ENCODE results near the gene POTEE.
"Not testable (repeated sequence)": the region's sequence is repeated elsewhere in the genome, so short reads cannot be mapped to it uniquely, and the experiment has no call there.

The POTEE gene

GRCh38 chr2:131209030-131209772 is at the start of gene POTEE:
TSS of gene POTEE (plus strand) at chr2:131209536. CDS start at chr2:131218403, 8,867 bp downstream.
- DNase-seq (ENCODE audit: low read depth): not testable (repeated sequence)

- DNase-seq (ENCODE audit: low read depth): not testable (repeated sequence)
Observed at GRCh38 chr2:131165562-131165961, 43.8 kb upstream of the POTEE start.

GRCh38 chr2:131168538-131168937 is 40.8 kb upstream of the POTEE start:
- no peak for DNase-seq (ENCODE audit: low read depth)

GRCh38 chr2:131178050-131178449 is 31.3 kb upstream of the POTEE start:
- not testable (repeated sequence) for DNase-seq (ENCODE audit: low read depth)

GRCh38 chr2:131178721-131179418 is 30.5 kb upstream of the POTEE start:
- not testable (repeated sequence) for DNase-seq (ENCODE audit: low read depth)

- DNase-seq (ENCODE audit: low read depth): not testable (repeated sequence)
Observed at GRCh38 chr2:131181451-131181850, 27.9 kb upstream of the POTEE start.

- not testable (repeated sequence) for DNase-seq (ENCODE audit: low read depth)
Observed at GRCh38 chr2:131193421-131193820, 15.9 kb upstream of the POTEE start.

- not testable (repeated sequence) for DNase-seq (ENCODE audit: low read depth)
Observed at GRCh38 chr2:131196186-131196585, 13.2 kb upstream of the POTEE start.

GRCh38 chr2:131201098-131201497 is 8.2 kb upstream of the POTEE start:
- DNase-seq (ENCODE audit: low read depth): no peak

- not testable (repeated sequence) for DNase-seq (ENCODE audit: low read depth)
Observed at GRCh38 chr2:131207839-131208238, 1.5 kb upstream of the POTEE start.

GRCh38 chr2:131209773-131210104 is 403 bp downstream of the POTEE start:
- DNase-seq (ENCODE audit: low read depth): not testable (repeated sequence)

GRCh38 chr2:131210434-131211211 is 1.3 kb downstream of the POTEE start:
- DNase-seq (ENCODE audit: low read depth): not testable (repeated sequence)

- DNase-seq (ENCODE audit: low read depth): not testable (repeated sequence)
Observed at GRCh38 chr2:131217238-131217986, 8.1 kb downstream of the POTEE start.

GRCh38 chr2:131235543-131236449 is 26.5 kb downstream of the POTEE start:
- DNase-seq (ENCODE audit: low read depth): not testable (repeated sequence)
